Upper lobe of left lung (tissue), 4 donors: ENCODE data around the gene IRX2.

ENCODE experiments used
- CTCF ChIP-seq, 6 experiments: fragments of 450-650 bp in 4 of 6; fragments of 200-600 bp in 2 of 6; sonication (generic) in 2 of 6; IDR thresholded peaks; one replicate each; pipeline ENCODE4 v1.5.1; 2016 to 2019; ENCODE audit warnings: antibody characterized with exemption in 6 of 6
- EP300 ChIP-seq, 4 donors: sonication (generic); formaldehyde crosslinking; IDR thresholded peaks; one replicate each; pipeline ENCODE4 v1.5.1; 2017; ENCODE audit warnings: antibody characterized with exemption in 4 of 4, control low read depth in 2 of 4
- POLR2A ChIP-seq, 4 donors: fragments of 450-650 bp; IDR thresholded peaks; one replicate each; pipeline ENCODE4 v1.5.1; 2016 to 2017; ENCODE audit warnings: antibody characterized with exemption in 4 of 4, mild to moderate bottlenecking in 2 of 4
- POLR2AphosphoS5 ChIP-seq, 2 donors: sonication (generic); formaldehyde crosslinking; IDR thresholded peaks; one replicate each; pipeline ENCODE4 v1.5.1; 2017; ENCODE audit warnings: antibody characterized with exemption in 2 of 2

- no peak for TF ChIP-seq CTCF (IDR thresholded peaks at IDR 0.05)
- TF ChIP-seq POLR2AphosphoS5 (IDR thresholded peaks at IDR 0.05) = no peak
- no peak for TF ChIP-seq EP300 (IDR thresholded peaks at IDR 0.05)
- no peak for TF ChIP-seq POLR2A (IDR thresholded peaks at IDR 0.05)
Measured at GRCh38 chr5:2714805-2715204, 36.7 kb downstream of the IRX2 start.
